Measurements from ENCODE around the gene C16orf78.

DNA sequence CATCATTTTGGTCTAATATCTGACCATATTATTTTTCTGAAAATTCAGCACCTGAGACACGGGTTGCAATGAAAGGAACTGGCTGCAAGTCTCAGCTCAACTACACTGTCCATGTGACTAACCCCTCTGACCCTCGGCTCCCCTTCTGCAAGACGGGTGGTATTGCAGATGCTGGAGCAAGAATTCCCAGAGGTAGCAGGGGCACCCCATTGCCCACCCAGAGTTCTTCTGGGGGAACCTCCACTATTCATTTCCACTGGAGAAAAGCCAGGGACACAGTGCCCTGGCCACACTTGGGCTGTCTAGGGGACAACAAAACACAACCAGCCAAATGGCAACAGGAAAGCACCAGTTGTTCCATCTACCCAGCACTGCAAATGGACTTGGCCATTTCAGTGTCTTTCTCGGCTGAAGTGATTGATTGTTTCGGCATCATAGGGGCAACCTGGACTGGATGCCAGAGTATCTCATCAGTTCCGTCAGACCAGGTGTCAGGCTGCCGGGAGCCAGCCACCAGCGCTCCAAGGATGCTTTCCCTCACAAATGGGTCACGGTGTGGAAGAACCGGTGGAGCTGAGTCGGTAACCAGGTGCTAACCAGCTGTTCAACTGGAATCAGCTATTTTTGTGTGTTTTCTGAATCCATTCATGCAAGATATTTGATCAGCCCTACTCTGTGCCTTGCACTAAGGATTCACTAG lies 58.1 kb downstream of the C16orf78 start:
- TF ChIP-seq POLR2A (IDR thresholded peaks at IDR 0.05; ENCODE audit: low read depth, low read length) (no peak), SMC3 (IDR thresholded peaks at IDR 0.05; ENCODE audit: low read depth, low read length) (no peak), RAD21 (IDR thresholded peaks at IDR 0.05; ENCODE audit: low read length) (no peak), CHD1 (IDR thresholded peaks at IDR 0.05; ENCODE audit: low read depth, low read length) (no peak), MAZ (IDR thresholded peaks at IDR 0.05; ENCODE audit: borderline replicate concordance, low read depth, low read length) (no peak), CEBPB (IDR thresholded peaks at IDR 0.05; ENCODE audit: low read depth, low read length) (no peak), BHLHE40 (IDR thresholded peaks at IDR 0.05; ENCODE audit: low read depth, low read length) (no peak), NFE2L2 (IDR thresholded peaks at IDR 0.05; ENCODE audit: low read depth, low read length) (no peak), RCOR1 (IDR thresholded peaks at IDR 0.05; ENCODE audit: insufficient replicate concordance, low read length) (no peak), FOS (IDR thresholded peaks at IDR 0.05; ENCODE audit: low read depth, low read length) (no peak), USF2 (IDR thresholded peaks at IDR 0.05; ENCODE audit: low read depth, low read length) (no peak)
- TF ChIP-seq, protein P1, sequence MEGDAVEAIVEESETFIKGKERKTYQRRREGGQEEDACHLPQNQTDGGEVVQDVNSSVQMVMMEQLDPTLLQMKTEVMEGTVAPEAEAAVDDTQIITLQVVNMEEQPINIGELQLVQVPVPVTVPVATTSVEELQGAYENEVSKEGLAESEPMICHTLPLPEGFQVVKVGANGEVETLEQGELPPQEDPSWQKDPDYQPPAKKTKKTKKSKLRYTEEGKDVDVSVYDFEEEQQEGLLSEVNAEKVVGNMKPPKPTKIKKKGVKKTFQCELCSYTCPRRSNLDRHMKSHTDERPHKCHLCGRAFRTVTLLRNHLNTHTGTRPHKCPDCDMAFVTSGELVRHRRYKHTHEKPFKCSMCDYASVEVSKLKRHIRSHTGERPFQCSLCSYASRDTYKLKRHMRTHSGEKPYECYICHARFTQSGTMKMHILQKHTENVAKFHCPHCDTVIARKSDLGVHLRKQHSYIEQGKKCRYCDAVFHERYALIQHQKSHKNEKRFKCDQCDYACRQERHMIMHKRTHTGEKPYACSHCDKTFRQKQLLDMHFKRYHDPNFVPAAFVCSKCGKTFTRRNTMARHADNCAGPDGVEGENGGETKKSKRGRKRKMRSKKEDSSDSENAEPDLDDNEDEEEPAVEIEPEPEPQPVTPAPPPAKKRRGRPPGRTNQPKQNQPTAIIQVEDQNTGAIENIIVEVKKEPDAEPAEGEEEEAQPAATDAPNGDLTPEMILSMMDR (conservative IDR thresholded peaks at IDR 0.05; ENCODE audit: low read depth, low read length), result no peak
